ENCODE measurements around the gene HNRNPDL.

DNA sequence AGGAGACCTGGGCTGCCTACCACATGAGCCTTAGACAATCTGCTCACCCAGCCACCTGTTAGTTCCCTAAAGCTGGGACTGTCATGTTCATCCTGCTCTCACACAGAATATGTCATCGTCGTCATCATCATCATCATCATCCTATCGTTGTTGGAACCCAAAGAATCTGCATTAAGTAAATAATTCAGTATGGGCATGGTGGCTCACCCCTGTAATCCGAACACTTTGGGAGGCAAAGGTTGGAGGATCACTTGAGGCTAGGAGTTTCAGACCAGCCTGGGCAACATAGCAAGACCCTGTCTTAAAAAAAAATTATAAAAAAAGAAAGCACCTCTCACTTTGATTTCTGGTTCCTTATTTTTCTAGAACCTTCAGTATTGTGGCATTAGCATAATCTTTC lies 6.5 kb upstream of the HNRNPDL start:
- TF ChIP-seq, protein P1, sequence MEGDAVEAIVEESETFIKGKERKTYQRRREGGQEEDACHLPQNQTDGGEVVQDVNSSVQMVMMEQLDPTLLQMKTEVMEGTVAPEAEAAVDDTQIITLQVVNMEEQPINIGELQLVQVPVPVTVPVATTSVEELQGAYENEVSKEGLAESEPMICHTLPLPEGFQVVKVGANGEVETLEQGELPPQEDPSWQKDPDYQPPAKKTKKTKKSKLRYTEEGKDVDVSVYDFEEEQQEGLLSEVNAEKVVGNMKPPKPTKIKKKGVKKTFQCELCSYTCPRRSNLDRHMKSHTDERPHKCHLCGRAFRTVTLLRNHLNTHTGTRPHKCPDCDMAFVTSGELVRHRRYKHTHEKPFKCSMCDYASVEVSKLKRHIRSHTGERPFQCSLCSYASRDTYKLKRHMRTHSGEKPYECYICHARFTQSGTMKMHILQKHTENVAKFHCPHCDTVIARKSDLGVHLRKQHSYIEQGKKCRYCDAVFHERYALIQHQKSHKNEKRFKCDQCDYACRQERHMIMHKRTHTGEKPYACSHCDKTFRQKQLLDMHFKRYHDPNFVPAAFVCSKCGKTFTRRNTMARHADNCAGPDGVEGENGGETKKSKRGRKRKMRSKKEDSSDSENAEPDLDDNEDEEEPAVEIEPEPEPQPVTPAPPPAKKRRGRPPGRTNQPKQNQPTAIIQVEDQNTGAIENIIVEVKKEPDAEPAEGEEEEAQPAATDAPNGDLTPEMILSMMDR (IDR thresholded peaks at IDR 0.05) = no peak
- no peak for TF ChIP-seq POLR2A (IDR thresholded peaks at IDR 0.05)

Measured in lower leg skin (tissue), 3 donors.